Lower leg skin (tissue), 3 donors: Measurements from ENCODE around the gene FLNA.

Source experiments
- CTCF ChIP-seq, 3 donors: fragments of 450-650 bp; IDR thresholded peaks; one replicate each; pipeline ENCODE4 v1.5.1; 2016; ENCODE audit warnings: antibody characterized with exemption in 3 of 3, mild to moderate bottlenecking in 3 of 3, moderate library complexity in 2 of 3
- POLR2A ChIP-seq, 2 donors: fragments of 450-650 bp; IDR thresholded peaks; one replicate each; pipeline ENCODE4 v1.6.1; 2016 to 2017; ENCODE audit warnings: antibody characterized with exemption in 2 of 2, mild to moderate bottlenecking in 1 of 2, moderate library complexity in 1 of 2

GRCh38 chrX:154308108-154308946 lies 66.1 kb downstream of the FLNA start:
- TF ChIP-seq POLR2A (IDR thresholded peaks at IDR 0.05) = no peak
- TF ChIP-seq CTCF (IDR thresholded peaks at IDR 0.05) = no peak
